ENCODE results near the gene NDUFAF7. TPM values are rescaled to one million over a fixed set of nuclear protein-coding genes. Genes with fewer than 3 reads are reported as not detected.

The NDUFAF7 gene
- total RNA-seq, 4 donors from 2014 or later = 12.3 to 16.3 (median 13.4) TPM

GRCh38 chr2:37295469-37296073 lies 64.1 kb downstream of the NDUFAF7 start:
- intact Hi-C loops (cut with DNase I) = no loop called here
- Histone ChIP-seq H3K27ac (replicated peaks in 1 of 4) (no peak overlapping the region), H3K4me1 (no peaks in the 10 kb centered on the region), H3K36me3 (peaks cover 0 to 23% (median 3%) of the 10 kb centered on the region in 4 donors), H3K9me3 (no peaks in the 10 kb centered on the region), H3K4me3 (no peak overlapping the region), H3K27me3 (no peaks in the 10 kb centered on the region)
- DNase-seq (ENCODE audit: extremely low spot score) = no peak
- WGBS = 95% methylated on average over 1 of the region's 1 CpG
- TF ChIP-seq POLR2A (IDR thresholded peaks at IDR 0.05; ENCODE audit: low read depth) (no peak), EP300 (IDR thresholded peaks at IDR 0.05) (no peak), POLR2AphosphoS5 (IDR thresholded peaks at IDR 0.05) (no peak)

- Histone ChIP-seq H3K4me3 (no peak overlapping the region), H3K27ac (replicated peaks in 1 of 4) (no peak overlapping the region), H3K4me1 (peaks cover 0 to 10% (median 6%) of the 10 kb centered on the region in 4 donors), H3K27me3 (no peaks in the 10 kb centered on the region), H3K9me3 (no peaks in the 10 kb centered on the region), H3K36me3 (peaks cover 0 to 4% (median 0%) of the 10 kb centered on the region in 4 donors)
- intact Hi-C loops (cut with DNase I) = no loop called here
- TF ChIP-seq CTCF (IDR thresholded peaks at IDR 0.05) (no peak), POLR2AphosphoS5 (IDR thresholded peaks at IDR 0.05) (no peak), POLR2A (IDR thresholded peaks at IDR 0.05; ENCODE audit: low read depth) (no peak), EP300 (IDR thresholded peaks at IDR 0.05) (no peak)
- no peak for DNase-seq (ENCODE audit: extremely low spot score)
Measured at GRCh38 chr2:37297632-37298031, 66.2 kb downstream of the NDUFAF7 start.

Other genes with a start within 250 kb of the NDUFAF7 start
- gene HEATR5B, start 147.3 kb upstream of the NDUFAF7 start, total RNA-seq = 10 to 100 TPM; 14.6 to 21.2 (median 16.7) TPM
- gene GPATCH11, start 147.1 kb upstream of the NDUFAF7 start, total RNA-seq = 10 to 100 TPM in 1 of 4 donors, 1 to 10 TPM in 3; 5.0 to 10.8 (median 6.5) TPM
- gene EIF2AK2, start 74.7 kb upstream of the NDUFAF7 start, total RNA-seq = 10 to 100 TPM; 23.7 to 28.4 (median 27.8) TPM
- not detected for gene SULT6B1, start 43.0 kb upstream of the NDUFAF7 start, total RNA-seq
- 10 to 100 TPM; 25.2 to 31.6 (median 28.2) TPM for gene CEBPZOS, start 35.2 kb upstream of the NDUFAF7 start, total RNA-seq
- gene CEBPZ, start 62 bp upstream of the NDUFAF7 start, total RNA-seq = 10 to 100 TPM; 22.4 to 34.5 (median 30.0) TPM
- gene PRKD3, start 93.2 kb downstream of the NDUFAF7 start, total RNA-seq = 10 to 100 TPM; 31.8 to 47.3 (median 36.3) TPM
- 1 to 10 TPM; 1.2 to 5.1 (median 4.0) TPM for gene QPCT, start 113.0 kb downstream of the NDUFAF7 start, total RNA-seq